ENCODE results near the gene SPATA31C1.
"Not testable (repeated sequence)": the region's sequence is repeated elsewhere in the genome, so short reads cannot be mapped to it uniquely, and the experiment has no call there.

SPATA31C1 gene

DNA sequence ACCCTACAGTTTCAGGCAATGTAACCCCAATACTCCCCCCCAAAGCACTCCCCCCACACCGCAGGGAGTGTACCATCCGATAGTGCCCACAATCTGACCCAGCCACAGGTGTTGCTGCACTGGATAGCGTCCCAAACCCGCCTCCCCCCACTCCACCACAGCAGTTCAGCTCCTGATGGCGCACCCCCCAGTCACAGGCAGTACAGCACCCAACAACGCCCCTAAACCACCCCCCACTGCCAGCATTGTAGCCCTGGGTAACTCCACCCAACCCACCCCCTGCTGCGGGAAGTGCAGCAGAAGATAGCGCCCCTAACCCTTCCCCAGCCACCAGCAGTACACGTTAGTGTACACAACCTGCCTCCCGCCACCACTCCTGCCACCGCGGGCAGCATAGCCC is 20.6 kb downstream of the SPATA31C1 start:
- DNase-seq: not testable (repeated sequence)

GRCh38 chr9:87939096-87939495 is 21.3 kb downstream of the SPATA31C1 start:
- DNase-seq: not testable (repeated sequence)

GRCh38 chr9:87944096-87944495 is 26.3 kb downstream of the SPATA31C1 start:
- no peak for DNase-seq

DNA sequence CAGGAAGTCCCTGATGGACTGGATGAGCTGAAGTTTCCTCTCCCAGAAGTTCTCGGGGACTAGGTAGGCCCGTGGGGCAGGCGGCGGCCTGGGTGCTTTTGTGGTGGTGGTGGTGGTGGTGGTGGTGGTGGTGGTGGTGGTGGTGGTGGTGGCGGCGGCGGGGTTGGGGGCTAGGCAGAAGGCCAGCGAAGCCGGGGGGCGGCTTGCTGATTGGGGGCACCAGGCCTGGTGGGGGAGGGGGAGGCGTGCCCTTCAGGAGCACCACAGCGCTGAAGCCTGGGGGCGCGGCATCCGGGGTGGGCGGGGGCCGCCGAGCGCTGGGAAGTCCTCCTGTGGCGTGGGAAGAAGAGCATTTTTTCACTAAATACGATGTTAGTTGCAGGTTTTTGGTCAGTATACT is 26.9 kb downstream of the SPATA31C1 start:
- DNase-seq: no peak

DNA sequence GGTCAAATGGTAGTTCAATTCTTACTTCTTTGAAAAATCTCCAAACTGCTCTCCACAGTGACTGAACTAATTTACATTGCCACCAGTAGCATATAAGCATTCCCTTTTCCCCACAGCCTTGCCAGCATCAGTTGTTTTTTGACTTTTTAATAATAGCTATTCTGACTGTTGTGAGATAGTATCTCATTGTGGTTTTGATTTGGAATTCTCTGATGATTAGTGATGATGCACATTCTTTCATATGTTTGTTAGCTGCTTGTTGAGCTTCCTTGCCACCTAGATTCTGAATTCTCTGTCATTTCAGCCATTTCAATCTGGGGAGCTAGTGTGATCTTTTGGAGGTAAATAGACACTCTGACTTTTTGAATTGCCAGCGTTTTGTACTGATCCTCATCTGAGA is 32.5 kb downstream of the SPATA31C1 start:
- DNase-seq: no peak

DNA sequence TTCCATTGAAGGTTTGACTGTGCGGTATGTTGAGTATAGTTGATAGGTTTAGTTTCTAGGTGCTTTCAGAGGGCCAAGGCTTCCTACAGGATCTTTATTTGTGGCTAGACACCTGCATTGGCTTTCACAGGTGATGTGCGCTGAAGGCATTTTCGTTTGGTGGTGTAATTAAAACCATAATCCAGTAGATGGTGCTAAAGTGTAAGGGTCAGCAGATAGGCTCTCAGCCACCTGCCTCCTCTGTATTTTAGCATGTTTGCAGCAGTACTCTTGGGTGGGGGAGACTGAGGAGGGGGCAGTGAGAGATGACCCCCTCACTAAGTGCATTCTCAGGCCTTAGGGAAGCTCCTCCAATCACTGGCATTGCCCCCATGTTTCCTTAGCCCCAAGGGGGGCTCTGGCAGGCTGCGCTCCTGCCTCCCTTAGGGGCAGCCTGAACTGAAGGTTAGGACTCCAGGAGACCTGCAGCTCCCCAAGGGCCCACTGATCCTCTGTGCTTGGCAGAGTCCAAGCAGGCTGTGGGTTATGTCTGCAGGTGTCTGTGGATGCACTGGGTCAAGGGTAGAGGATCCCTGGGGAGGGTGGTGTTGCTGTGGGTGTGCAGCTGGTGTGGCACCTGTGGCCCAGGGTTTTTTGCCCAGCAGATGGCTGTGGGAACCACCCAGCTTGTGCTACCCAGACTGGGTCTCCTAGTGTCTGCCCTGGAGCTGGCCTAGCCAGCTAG is 33.2 kb downstream of the SPATA31C1 start:
- DNase-seq: no peak

GRCh38 chr9:87954230-87954629 is 36.5 kb downstream of the SPATA31C1 start:
- DNase-seq: no peak

GRCh38 chr9:87957839-87958238 is 40.1 kb downstream of the SPATA31C1 start:
- no peak for DNase-seq

DNA sequence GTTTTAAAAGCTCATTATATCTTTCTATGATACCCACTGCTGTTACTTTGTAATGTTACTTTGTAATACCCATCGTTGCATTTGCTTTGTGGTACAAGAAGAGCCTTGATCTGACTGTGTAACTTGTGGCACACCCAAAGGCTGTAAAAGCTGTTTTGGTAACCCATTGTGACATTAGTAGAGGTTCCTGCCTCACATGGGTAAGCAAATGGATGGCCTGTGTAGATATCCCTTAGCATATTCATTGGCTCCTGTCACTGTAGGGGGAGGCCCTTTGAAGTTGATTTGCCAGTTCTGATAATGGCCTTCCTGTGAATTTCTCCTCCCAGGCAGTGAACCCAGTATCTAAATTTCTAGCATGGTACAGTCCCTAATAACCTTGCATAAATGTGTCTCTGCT is 40.8 kb downstream of the SPATA31C1 start:
- DNase-seq: no peak

- no peak for DNase-seq
Observed at GRCh38 chr9:87959916-87960581, 42.3 kb downstream of the SPATA31C1 start.

GRCh38 chr9:87963770-87964169 is 46.0 kb downstream of the SPATA31C1 start:
- DNase-seq: no peak

- no peak for DNase-seq
Observed at GRCh38 chr9:87964826-87965225, 47.1 kb downstream of the SPATA31C1 start.

GRCh38 chr9:87968155-87968554 is 50.4 kb downstream of the SPATA31C1 start:
- no peak for DNase-seq

GRCh38 chr9:87970602-87971001 is 52.8 kb downstream of the SPATA31C1 start:
- no peak for DNase-seq

- no peak for DNase-seq
Observed at GRCh38 chr9:87973122-87973521, 55.4 kb downstream of the SPATA31C1 start.

Measured in hippocampal formation (tissue), 2 donors.